Activated CD4-positive, alpha-beta T cell treated with anti-CD3 and anti-CD28 coated beads, Interleukin-10, Interleukin-2, amounts not matched to agents 100 ng/mL and 50 ng/mL, durations not matched to agents 16 hours and 8 hours (primary cell): ENCODE results near the gene MSRB1.
"Not testable (repeated sequence)": the region's sequence is repeated elsewhere in the genome, so short reads cannot be mapped to it uniquely, and the experiment has no call there.

Experiments used
- DNase-seq: peaks from one replicate; pipeline ENCODE4 v3.0.0-alpha.2; 2020

MSRB1 gene

DNA sequence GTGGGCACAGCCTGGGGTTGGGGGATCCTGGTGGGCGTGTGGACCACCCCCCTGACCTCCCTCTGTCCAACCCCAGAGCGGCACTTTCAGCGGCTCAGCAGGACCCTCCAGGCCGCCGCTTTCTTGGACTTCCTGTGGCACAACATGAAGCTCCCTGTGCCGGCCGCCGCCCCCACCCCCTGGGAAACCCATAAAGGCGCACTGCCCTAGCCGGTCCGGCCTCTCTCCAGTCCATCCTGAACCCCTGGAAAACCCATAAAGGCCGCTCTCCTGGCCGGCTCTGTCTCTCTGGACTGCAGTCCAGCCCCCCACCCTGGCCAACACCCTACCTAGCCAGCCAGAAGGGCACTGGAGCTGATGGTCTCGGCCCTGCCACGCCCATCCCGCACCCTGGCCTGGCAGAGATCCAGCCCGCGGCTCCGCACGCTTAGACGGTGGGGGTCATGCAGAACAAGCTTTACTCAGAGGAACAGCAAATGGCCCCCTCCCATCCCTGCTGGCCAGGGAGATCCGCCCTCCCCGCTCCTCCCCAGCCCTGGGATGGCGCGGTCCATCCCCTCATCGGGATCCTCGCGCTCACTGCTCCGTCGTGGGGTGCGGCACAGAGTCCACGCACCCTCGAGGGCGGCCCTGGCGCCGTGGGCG is 35.6 kb upstream of the MSRB1 start:
- no peak for DNase-seq

- no peak for DNase-seq
Measured at GRCh38 chr16:1977875-1978268, 34.9 kb upstream of the MSRB1 start.

DNA sequence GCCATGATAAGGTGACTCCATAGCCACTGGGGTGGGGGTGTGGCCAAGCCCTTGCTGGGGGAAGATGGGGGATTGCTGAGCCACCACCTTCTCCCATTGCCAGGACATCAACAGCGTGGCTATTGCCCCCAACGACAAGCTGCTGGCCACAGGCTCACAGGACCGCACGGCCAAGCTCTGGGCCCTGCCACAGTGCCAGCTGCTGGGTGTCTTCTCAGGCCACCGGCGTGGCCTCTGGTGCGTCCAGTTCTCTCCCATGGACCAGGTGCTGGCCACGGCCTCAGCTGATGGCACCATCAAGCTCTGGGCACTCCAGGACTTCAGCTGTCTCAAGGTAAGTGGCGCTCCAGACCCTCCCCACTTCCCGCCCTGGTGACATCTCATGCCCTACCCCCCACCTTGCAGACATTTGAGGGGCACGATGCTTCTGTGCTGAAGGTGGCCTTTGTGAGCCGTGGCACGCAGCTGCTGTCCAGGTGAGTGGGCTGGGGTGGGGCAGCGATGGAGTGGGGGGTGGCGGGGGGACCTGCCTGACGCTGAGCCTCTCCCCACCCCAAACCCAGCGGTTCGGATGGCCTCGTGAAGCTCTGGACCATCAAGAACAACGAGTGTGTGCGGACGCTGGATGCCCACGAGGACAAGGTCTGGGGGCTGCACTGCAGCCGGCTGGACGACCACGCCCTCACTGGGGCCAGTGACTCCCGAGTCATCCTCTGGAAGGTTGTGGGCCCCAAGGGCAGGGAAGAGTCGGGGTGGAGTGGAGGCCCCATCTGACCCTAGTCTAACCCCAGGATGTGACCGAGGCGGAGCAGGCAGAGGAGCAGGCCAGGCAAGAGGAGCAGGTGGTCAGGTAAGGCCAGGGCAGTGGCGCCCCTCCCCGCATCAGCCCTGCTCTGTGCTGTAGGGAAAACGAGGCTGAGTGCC is 34.2 kb upstream of the MSRB1 start:
- no peak for DNase-seq

GRCh38 chr16:1976216-1976520 is 33.2 kb upstream of the MSRB1 start:
- DNase-seq, result no peak

DNA sequence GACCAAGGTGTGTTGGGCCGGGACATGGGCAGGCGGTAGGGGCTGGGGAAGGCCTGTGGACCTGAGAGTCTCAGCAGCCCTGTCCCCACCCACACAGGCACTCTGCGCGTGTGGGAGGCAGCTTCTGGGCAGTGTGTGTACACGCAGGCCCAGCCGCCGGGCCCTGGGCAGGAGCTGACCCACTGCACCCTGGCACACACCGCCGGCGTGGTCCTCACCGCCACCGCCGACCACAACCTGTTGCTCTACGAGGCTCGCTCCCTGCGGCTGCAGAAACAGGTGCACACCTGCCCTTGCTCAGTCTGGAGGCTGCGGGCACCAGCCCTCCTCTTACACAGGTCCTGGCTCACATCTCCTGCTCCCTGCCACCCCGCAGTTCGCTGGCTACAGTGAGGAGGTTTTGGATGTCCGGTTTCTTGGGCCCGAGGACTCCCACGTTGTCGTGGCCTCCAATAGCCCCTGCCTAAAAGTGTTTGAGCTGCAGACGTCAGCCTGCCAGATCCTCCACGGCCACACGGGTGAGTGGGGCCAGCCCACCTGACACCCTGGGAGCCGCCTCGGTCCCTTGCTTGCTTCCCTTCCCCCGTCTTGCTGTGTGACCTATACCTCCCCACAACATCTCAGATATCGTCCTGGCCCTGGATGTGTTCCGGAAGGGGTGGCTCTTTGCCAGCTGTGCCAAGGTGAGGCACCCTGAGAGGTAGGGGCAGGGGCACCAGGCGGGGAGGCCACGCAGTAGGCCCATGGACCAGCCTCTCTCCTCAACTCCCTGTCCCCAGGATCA is 32.6 kb upstream of the MSRB1 start:
- no peak for DNase-seq

DNA sequence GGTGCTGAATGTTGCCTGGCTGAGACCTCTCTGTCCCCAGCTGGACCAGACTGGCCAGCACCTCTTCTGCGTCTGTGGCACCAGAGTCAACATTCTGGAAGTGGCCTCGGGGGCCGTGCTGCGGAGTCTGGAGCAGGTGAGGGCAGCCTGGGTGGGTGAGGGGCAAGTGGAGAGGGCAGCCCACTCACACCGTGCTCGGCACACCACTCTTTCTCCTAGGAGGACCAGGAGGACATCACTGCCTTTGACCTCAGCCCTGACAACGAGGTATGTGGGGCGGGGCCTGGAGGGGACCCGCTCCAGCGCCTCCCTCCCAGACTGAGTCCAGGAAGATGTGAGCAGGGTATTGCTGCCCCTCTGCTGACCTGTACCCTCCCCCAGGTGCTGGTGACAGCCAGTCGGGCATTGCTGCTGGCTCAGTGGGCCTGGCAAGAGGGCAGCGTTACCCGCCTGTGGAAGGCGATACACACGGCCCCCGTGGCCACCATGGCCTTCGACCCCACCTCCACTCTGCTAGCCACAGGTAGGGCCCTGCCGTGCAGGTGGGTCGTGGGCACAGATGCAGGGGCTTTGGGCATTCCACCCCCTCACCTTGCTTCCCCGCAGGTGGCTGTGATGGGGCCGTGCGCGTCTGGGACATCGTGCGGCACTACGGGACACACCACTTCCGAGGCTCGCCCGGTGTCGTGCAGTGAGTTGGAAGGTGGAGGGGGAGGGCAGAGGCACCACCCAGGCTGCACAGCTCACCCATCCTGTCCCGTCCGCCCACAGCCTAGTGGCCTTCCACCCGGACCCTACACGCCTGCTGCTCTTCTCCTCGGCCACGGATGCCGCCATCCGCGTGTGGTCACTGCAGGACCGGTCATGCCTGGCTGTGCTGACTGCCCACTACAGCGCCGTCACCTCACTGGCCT is 31.4 kb upstream of the MSRB1 start:
- no peak for DNase-seq

DNA sequence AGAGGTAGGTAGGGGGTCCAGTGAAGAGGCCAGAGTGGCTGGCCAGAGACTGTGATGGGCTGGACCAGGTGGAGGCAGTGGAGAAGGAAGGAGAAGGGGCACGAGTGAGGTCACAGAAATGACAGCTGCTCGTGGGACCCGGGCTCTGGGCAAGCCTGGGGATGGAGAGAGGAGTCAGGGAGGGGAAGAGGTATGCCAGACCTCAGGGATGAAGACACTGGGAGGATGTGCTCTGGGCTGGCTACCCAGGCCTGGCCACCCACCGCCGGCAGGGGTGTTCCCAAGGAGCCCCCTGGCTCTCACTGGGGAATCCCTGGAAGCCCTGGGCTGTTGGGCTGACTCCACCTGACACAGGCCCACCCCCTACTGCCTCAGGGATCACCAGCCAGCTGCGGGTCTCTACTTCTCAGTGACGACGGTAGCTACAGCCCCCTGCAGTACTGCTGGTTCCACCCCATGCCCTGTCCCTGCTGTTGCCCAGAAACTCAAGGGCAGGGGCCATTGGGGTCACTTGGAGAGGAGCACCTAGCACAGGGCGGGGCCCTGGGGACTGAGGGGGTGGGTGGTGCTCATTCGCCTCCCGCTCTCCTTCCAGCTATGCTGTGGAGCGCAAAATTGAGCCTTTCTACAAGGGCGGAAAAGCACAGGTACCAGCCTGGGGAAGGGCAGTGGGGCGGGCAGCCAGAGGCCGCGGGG is 30.6 kb upstream of the MSRB1 start:
- no peak for DNase-seq

DNA sequence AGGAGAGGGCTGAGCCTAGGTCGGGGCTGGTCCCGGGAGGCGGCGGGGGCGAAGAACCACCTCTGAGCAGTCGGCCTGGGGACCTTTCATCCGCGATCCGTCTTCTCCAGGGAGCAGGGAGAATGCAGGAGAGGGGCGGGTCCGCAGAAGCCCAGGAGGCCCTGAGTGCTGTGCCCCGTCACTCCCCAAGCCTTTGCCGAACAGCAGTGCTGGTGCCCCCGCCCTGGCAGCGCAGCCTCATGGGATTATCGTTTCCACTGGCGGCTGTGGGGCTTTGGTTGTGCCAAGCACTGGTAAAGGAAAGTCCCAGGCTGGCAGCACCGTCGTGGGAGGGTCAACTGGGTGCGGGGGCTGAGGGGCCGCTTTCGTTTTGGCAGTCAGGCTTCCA is 29.5 kb upstream of the MSRB1 start:
- peak; percentile 15 for DNase-seq

- DNase-seq, result peak; percentile 97
Measured at GRCh38 chr16:1971796-1972489, 28.9 kb upstream of the MSRB1 start, which contains the start of gene TBL3. TSS of gene TBL3 (plus strand) at chr16:1972053. CDS start at chr16:1972165, 112 bp downstream.

GRCh38 chr16:1968146-1968953 is 25.4 kb upstream of the MSRB1 start:
- no peak for DNase-seq

GRCh38 chr16:1966460-1966859 is 23.5 kb upstream of the MSRB1 start, which contains the start of gene RNF151:
TSS of gene RNF151 (plus strand) at chr16:1966856. CDS start at chr16:1966882, 26 bp downstream.
- no peak for DNase-seq

- DNase-seq, result peak; percentile 27
Measured at GRCh38 chr16:1965396-1966001, 22.5 kb upstream of the MSRB1 start.

- DNase-seq, result peak; percentile 99
Measured at GRCh38 chr16:1964506-1965395, 21.8 kb upstream of the MSRB1 start, which contains the start of gene RPS2. TSS of gene RPS2 (minus strand) at chr16:1964826. CDS start at chr16:1964625, 201 bp downstream.

- peak; percentile 56 for DNase-seq
Measured at GRCh38 chr16:1963806-1964505, 21.0 kb upstream of the MSRB1 start.

- not testable (repeated sequence) for DNase-seq
Measured at GRCh38 chr16:1962161-1963153, 19.5 kb upstream of the MSRB1 start.

DNA sequence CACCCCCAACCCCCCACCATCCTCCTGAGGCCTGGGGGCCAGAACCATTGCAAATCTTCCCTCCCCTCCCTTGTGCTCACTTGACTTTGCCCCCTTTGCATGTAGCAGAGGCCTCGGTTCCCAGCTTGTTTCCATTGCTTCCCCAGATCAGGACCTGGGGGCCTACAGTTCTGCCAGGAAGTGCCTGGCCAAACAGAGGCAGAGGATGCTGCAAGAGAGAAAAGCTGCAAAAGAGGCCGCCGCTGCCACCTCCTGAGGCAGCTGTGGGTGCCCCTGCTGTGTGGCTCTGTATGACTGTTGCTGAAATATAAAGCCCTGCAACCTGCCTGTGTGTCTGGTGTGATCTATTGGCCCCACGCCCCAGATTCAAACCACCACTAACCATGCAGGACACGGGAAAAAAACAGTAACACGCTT is 18.7 kb upstream of the MSRB1 start:
- peak; percentile 69 for DNase-seq
